Measurements from ENCODE around the gene MEIS1. TPM values are rescaled to one million over a fixed set of nuclear protein-coding genes. Genes with fewer than 3 reads are reported as not detected.

Gene MEIS1
- total and polyA plus RNA-seq, 12 donors: 24.8 to 63.8 (median 38.6) TPM

- H3K36me3 ChIP-seq: peaks cover 0 to 21% (median 0%) of the 10 kb centered on the region in 9 donors
- peaks cover 0 to 31% (median 6%) of the 10 kb centered on the region in 9 donors for H3K4me1 ChIP-seq
- no peak for ATAC-seq
- 84 to 86% methylated on average over 5 of the region's 5 CpGs for WGBS, 2 donors
- no peaks in the 10 kb centered on the region for H3K27me3 ChIP-seq
- no peak for DNase-seq
- TF ChIP-seq CTCF (IDR thresholded peaks at IDR 0.05): no peak
- H3K4me3 ChIP-seq: no peak overlapping the region
- no peaks in the 10 kb centered on the region for H3K9me3 ChIP-seq
- H3K27ac ChIP-seq: no peak overlapping the region
- intact Hi-C loops (cut with DNase I): no loop called here
These were observed 37.4 kb downstream of the MEIS1 start for GRCh38 chr2:66472225-66472843.

GRCh38 chr2:66477135-66477842 lies 42.4 kb downstream of the MEIS1 start:
- no peak for DNase-seq
- TF ChIP-seq CTCF (IDR thresholded peaks at IDR 0.05): no peak
- 46 to 53% methylated on average over 4 of the region's 4 CpGs for WGBS, 2 donors
- peaks cover 0 to 13% (median 0%) of the 10 kb centered on the region in 9 donors for H3K36me3 ChIP-seq
- no peaks in the 10 kb centered on the region for H3K9me3 ChIP-seq
- H3K27ac ChIP-seq: peak overlapping the region in 6 of 10 donors; percentile 19 to 74 (median 66)
- H3K4me3 ChIP-seq: no peak overlapping the region
- no peaks in the 10 kb centered on the region for H3K27me3 ChIP-seq
- intact Hi-C loops (cut with DNase I): no loop called here
- peak in 2 of 8 donors; percentile 31 to 38 for ATAC-seq
- H3K4me1 ChIP-seq: peaks cover 2 to 62% (median 49%) of the 10 kb centered on the region in 9 donors

- WGBS, 2 donors: 31 to 42% methylated on average over 3 of the region's 3 CpGs
- DNase-seq (no peak), ATAC-seq (peak in 5 of 8 donors; percentile 22 to 68 (median 46))
- Histone ChIP-seq H3K27me3 (no peaks in the 10 kb centered on the region), H3K4me3 (no peak overlapping the region), H3K36me3 (peaks cover 0 to 19% (median 0%) of the 10 kb centered on the region in 9 donors), H3K9me3 (no peaks in the 10 kb centered on the region), H3K4me1 (peaks cover 2 to 57% (median 49%) of the 10 kb centered on the region in 9 donors), H3K27ac (peak overlapping the region in 9 of 10 donors; percentile 19 to 74 (median 66))
- no peak for TF ChIP-seq CTCF (IDR thresholded peaks at IDR 0.05)
- intact Hi-C loops (cut with DNase I): no loop called here
These were observed 43.4 kb downstream of the MEIS1 start for GRCh38 chr2:66478299-66478698.

GRCh38 chr2:66478731-66479316 lies 43.9 kb downstream of the MEIS1 start:
- no peak for TF ChIP-seq CTCF (IDR thresholded peaks at IDR 0.05)
- peak in 5 of 8 donors; percentile 35 to 81 (median 79) for ATAC-seq
- 38 to 58% methylated on average over 2 of the region's 2 CpGs for WGBS, 2 donors
- intact Hi-C loops (cut with DNase I): no loop called here
- no peaks in the 10 kb centered on the region for H3K9me3 ChIP-seq
- peaks cover 0 to 21% (median 0%) of the 10 kb centered on the region in 9 donors for H3K36me3 ChIP-seq
- H3K4me3 ChIP-seq: no peak overlapping the region
- H3K27ac ChIP-seq: peak overlapping the region in 9 of 10 donors; percentile 19 to 74 (median 66)
- DNase-seq: no peak
- H3K4me1 ChIP-seq: peaks cover 2 to 57% (median 49%) of the 10 kb centered on the region in 9 donors
- no peaks in the 10 kb centered on the region for H3K27me3 ChIP-seq
